K562 (cell line): Measurements from ENCODE around the gene ALG11. TPM values are rescaled to one million over a fixed set of nuclear protein-coding genes. Genes with fewer than 3 reads are reported as not detected.
A peak's percentile ranks its signal among the peaks of the same experiment; 100 is the strongest.

Experiments
- ARID1B ChIP-seq: fragments of 450-650 bp; IDR thresholded peaks from 2 replicates; pipeline ENCODE4 v1.6.1; 2016; ENCODE audit warnings: antibody characterized with exemption, mild to moderate bottlenecking, inconsistent platforms
- CBX3 ChIP-seq, 2 experiments: IDR thresholded peaks; 1 replicate in 1 of 2; 2 replicates in 1 of 2; pipeline ENCODE4 v1.6.1; 2012; ENCODE audit warnings: inconsistent platforms in 2 of 2, low read length in 2 of 2, borderline replicate concordance in 1 of 2, control low read depth in 1 of 2
- CHCHD3 ChIP-seq: fragments of 250-450 bp; sonication (Bioruptor Pico); IDR thresholded peaks from 2 replicates; pipeline ENCODE4 v2.1.2; 2022; ENCODE audit warnings: mild to moderate bottlenecking
- FOXM1 ChIP-seq, 2 experiments: fragments of 450-650 bp in 1 of 2; sonication (generic) in 1 of 2; formaldehyde crosslinking in 1 of 2; IDR thresholded peaks; 2 replicates each; pipeline versions ENCODE4 v1.6.1 to v1.9.0; 2017 to 2022; ENCODE audit warnings: low read depth in 2 of 2, mild to moderate bottlenecking in 2 of 2, missing genetic modification reagents in 1 of 2, moderate library complexity in 1 of 2
- HMGN3 ChIP-seq: IDR thresholded peaks from 2 replicates; pipeline ENCODE4 v1.6.1; 2011; ENCODE audit warnings: borderline replicate concordance, low read depth, mild to moderate bottlenecking, mixed read lengths, low read length; ENCODE audit not compliant: insufficient read length; ENCODE audit errors: extremely low read depth
- JUN ChIP-seq, 2 experiments: sonication (generic) in 1 of 2; formaldehyde crosslinking in 1 of 2; IDR thresholded peaks; 2 replicates each; pipeline versions ENCODE4 v1.6.1 to v1.8.0; 2012 to 2022; ENCODE audit warnings: borderline replicate concordance in 2 of 2, mild to moderate bottlenecking in 2 of 2, improper control_type of control experiment in 1 of 2, low read depth in 1 of 2, low read length in 1 of 2, missing genetic modification reagents in 1 of 2
- MAZ ChIP-seq, 2 experiments: fragments of 450-650 bp in 1 of 2; sonication (generic) in 1 of 2; formaldehyde crosslinking; IDR thresholded peaks in 1 of 2; conservative IDR thresholded peaks in 1 of 2; 2 replicates each; pipeline versions ENCODE4 v1.4.0 to v1.5.0; 2020; ENCODE audit warnings: mild to moderate bottlenecking in 1 of 2, missing genetic modification reagents in 1 of 2
- MCM7 ChIP-seq, 2 experiments: fragments of 450-650 bp; IDR thresholded peaks; 2 replicates each; pipeline ENCODE4 v1.6.1; 2016 to 2018
- PCBP1 ChIP-seq: fragments of 200-400 bp; formaldehyde crosslinking; IDR thresholded peaks from 2 replicates; pipeline ENCODE4 v1.6.1; 2018; ENCODE audit warnings: mild to moderate bottlenecking, low read depth, low read length; ENCODE audit not compliant: poor library complexity, severe bottlenecking
- PHB2 ChIP-seq: fragments of 450-650 bp; IDR thresholded peaks from 2 replicates; pipeline ENCODE4 v1.6.1; 2017; ENCODE audit warnings: low read depth
- SMAD2 ChIP-seq: fragments of 150-350 bp; IDR thresholded peaks from 2 replicates; pipeline ENCODE4 v1.6.1; 2014; ENCODE audit warnings: low read depth, mild to moderate bottlenecking, low read length
- SMARCE1 ChIP-seq: fragments of 450-650 bp; IDR thresholded peaks from 2 replicates; pipeline ENCODE4 v1.7.1; 2016; ENCODE audit warnings: mild to moderate bottlenecking
- STAT5B ChIP-seq: fragments of 250-450 bp; sonication (Bioruptor Pico); IDR thresholded peaks from 2 replicates; pipeline ENCODE4 v1.8.0; 2021; ENCODE audit warnings: mild to moderate bottlenecking, inconsistent platforms
- TCF7 ChIP-seq: sonication (generic); IDR thresholded peaks from 2 replicates; pipeline ENCODE4 v1.6.1; 2016; ENCODE audit warnings: antibody characterized with exemption, borderline replicate concordance
- TSC22D4 ChIP-seq: fragments of 450-650 bp; IDR thresholded peaks from 2 replicates; pipeline ENCODE4 v1.6.1; 2016; ENCODE audit warnings: missing genetic modification characterization, missing biosample characterization, control low read depth
- ZNF589 ChIP-seq: fragments of 200-800 bp; sonication (Bioruptor generic); IDR thresholded peaks from 2 replicates; pipeline ENCODE4 v1.6.1; 2016; ENCODE audit warnings: low read depth, missing genetic modification characterization, missing compliant biosample characterization
- polyA plus RNA-seq, 8 experiments: library from polyadenylated mRNA; depleted of rRNA in 4 of 8; stranded (reverse) in 5 of 8; unstranded in 3 of 8; fragments of >200 nt; fragmentation: Nextera tagmentation in 2 of 8; fragmentation: Illumina TruSeq in 1 of 8; extraction: Ambion mirVana in 2 of 8; extraction: Trizol in 1 of 8; gene quantifications; 2 replicates each; pipeline versions ENCODE4 v1.2.1 to v1.2.3, GENCODE V29; 2011 to 2014; ENCODE audit warnings: inconsistent platforms in 1 of 8, missing spikeins in 1 of 8
- total RNA-seq, 7 experiments: library from RNA; depleted of rRNA in 6 of 7; stranded (reverse); fragments of >200 nt in 6 of 7; fragmentation: Illumina TruSeq in 2 of 7; extraction: Trizol in 2 of 7; gene quantifications; 2 replicates each; pipeline versions ENCODE4 v1.2.1 to v1.2.3, GENCODE V29; 2011 to 2021; ENCODE audit warnings: low replicate concordance in 1 of 7
- TF ChIP-seq, protein P1 (sequence below): sonication (generic); formaldehyde crosslinking; IDR thresholded peaks from 2 replicates; pipeline ENCODE4 v1.8.0; 2023; ENCODE audit warnings: missing genetic modification reagents, mild to moderate bottlenecking, borderline replicate concordance
- TF ChIP-seq, protein P2 (sequence below): fragments of 450-650 bp; IDR thresholded peaks from 2 replicates; pipeline ENCODE4 v1.6.1; 2016; ENCODE audit warnings: antibody characterized with exemption
- TF ChIP-seq, protein P3 (sequence below), 3 experiments: fragments of 200-800 bp in 1 of 3; sonication (Bioruptor generic) in 1 of 3; sonication (generic) in 1 of 3; formaldehyde crosslinking in 1 of 3; IDR thresholded peaks; 2 replicates each; pipeline versions ENCODE4 v1.6.1 to v1.8.0; 2016 to 2022; ENCODE audit warnings: mild to moderate bottlenecking in 2 of 3, missing compliant biosample characterization in 2 of 3, missing genetic modification characterization in 2 of 3, missing genetic modification reagents in 1 of 3

Gene ALG11
- total and polyA plus RNA-seq, 9 of the 15 experiments (the other 6 are each of a cell fraction or from before 2014, with no cell fraction given), result 7.3 to 19.2 (median 16.3) TPM

DNA sequence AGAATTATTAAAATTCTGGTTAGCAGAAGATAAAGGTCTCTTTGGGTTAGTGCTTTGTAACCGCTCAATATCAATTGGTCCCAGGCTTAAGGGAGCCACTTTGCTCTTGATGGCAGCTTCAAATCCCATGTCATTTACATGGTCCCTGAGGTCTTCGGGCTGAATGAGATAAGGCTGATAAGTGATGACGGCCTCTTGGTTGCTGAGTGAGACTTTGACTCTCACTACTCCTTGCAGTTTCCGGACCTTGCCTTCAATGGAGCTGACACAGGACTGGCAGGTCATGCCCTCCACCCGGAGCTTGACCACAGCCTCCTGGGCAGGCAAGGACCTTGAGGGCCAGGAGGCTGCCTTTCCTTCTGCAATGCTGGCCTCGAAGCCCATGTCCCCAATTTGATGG is 37.7 kb upstream of the ALG11 start (continued):
- peak; percentile 43; the same call in 1 of the 2 replicates for TF ChIP-seq SMARCE1
- TF ChIP-seq MAZ (CRISPR knock-in tag; conservative IDR thresholded peaks at IDR 0.05 in 1 of 2, IDR thresholded peaks at IDR 0.05 in 1 of 2), result no peak
- TF ChIP-seq PHB2, result no peak
- TF ChIP-seq TSC22D4 (tag), result no peak
- no peak for TF ChIP-seq STAT5B (CRISPR knock-in tag)
- no peak for TF ChIP-seq PCBP1
- no peak for TF ChIP-seq ZNF589 (CRISPR knock-in tag)
- no peak for TF ChIP-seq HMGN3
- TF ChIP-seq SMAD2, result no peak
- TF ChIP-seq ARID1B, result peak; percentile 82
- TF ChIP-seq CBX3 (IDR thresholded peaks at IDR 0.05; ENCODE audit: borderline replicate concordance in 1 of 2, low read length in 2 of 2), result peak in 1 of 2 experiments; percentile 37; a peak in 1 of 3 replicates
- TF ChIP-seq, protein P1, sequence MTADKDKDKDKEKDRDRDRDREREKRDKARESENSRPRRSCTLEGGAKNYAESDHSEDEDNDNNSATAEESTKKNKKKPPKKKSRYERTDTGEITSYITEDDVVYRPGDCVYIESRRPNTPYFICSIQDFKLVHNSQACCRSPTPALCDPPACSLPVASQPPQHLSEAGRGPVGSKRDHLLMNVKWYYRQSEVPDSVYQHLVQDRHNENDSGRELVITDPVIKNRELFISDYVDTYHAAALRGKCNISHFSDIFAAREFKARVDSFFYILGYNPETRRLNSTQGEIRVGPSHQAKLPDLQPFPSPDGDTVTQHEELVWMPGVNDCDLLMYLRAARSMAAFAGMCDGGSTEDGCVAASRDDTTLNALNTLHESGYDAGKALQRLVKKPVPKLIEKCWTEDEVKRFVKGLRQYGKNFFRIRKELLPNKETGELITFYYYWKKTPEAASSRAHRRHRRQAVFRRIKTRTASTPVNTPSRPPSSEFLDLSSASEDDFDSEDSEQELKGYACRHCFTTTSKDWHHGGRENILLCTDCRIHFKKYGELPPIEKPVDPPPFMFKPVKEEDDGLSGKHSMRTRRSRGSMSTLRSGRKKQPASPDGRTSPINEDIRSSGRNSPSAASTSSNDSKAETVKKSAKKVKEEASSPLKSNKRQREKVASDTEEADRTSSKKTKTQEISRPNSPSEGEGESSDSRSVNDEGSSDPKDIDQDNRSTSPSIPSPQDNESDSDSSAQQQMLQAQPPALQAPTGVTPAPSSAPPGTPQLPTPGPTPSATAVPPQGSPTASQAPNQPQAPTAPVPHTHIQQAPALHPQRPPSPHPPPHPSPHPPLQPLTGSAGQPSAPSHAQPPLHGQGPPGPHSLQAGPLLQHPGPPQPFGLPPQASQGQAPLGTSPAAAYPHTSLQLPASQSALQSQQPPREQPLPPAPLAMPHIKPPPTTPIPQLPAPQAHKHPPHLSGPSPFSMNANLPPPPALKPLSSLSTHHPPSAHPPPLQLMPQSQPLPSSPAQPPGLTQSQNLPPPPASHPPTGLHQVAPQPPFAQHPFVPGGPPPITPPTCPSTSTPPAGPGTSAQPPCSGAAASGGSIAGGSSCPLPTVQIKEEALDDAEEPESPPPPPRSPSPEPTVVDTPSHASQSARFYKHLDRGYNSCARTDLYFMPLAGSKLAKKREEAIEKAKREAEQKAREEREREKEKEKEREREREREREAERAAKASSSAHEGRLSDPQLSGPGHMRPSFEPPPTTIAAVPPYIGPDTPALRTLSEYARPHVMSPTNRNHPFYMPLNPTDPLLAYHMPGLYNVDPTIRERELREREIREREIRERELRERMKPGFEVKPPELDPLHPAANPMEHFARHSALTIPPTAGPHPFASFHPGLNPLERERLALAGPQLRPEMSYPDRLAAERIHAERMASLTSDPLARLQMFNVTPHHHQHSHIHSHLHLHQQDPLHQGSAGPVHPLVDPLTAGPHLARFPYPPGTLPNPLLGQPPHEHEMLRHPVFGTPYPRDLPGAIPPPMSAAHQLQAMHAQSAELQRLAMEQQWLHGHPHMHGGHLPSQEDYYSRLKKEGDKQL (CRISPR knock-in tag), result no peak
- TF ChIP-seq MCM7 (IDR thresholded peaks at IDR 0.05), result no peak
- no peak for TF ChIP-seq JUN (IDR thresholded peaks at IDR 0.05; ENCODE audit: borderline replicate concordance, low read depth, low read length)
- no peak for TF ChIP-seq JUN (CRISPR knock-in tag; IDR thresholded peaks at IDR 0.05; ENCODE audit: borderline replicate concordance)
- TF ChIP-seq TCF7, result no peak
- no peak for TF ChIP-seq CHCHD3
- 0 out of 2 replicates have a peak, but pooled peaks have one; percentile 21 for TF ChIP-seq FOXM1 (IDR thresholded peaks at IDR 0.05; ENCODE audit: low read depth)
- no peak for TF ChIP-seq FOXM1 (CRISPR knock-in tag; IDR thresholded peaks at IDR 0.05; ENCODE audit: low read depth)
- TF ChIP-seq, protein P2, sequence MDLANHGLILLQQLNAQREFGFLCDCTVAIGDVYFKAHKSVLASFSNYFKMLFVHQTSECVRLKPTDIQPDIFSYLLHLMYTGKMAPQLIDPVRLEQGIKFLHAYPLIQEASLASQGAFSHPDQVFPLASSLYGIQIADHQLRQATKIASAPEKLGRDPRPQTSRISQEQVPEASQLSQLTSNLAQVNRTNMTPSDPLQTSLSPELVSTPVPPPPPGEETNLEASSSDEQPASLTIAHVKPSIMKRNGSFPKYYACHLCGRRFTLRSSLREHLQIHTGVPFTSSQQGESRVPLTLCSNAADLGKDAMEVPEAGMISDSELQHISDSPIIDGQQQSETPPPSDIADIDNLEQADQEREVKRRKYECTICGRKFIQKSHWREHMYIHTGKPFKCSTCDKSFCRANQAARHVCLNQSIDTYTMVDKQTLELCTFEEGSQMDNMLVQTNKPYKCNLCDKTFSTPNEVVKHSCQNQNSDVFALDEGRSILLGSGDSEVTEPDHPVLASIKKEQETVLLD, result no peak
- TF ChIP-seq, protein P3, sequence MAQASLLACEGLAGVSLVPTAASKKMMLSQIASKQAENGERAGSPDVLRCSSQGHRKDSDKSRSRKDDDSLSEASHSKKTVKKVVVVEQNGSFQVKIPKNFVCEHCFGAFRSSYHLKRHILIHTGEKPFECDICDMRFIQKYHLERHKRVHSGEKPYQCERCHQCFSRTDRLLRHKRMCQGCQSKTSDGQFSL (CRISPR knock-in tag; IDR thresholded peaks at IDR 0.05), result no peak
- TF ChIP-seq, protein P3 (tag; IDR thresholded peaks at IDR 0.05), result no peak
